OCI-M2 (cell line): ENCODE results near the gene RPUSD4.

Experiments used
- DNase-seq: peaks from one replicate; lab custom pipeline; 2025; ENCODE audit not compliant: unreplicated experiment; lab: John Stamatoyannopoulos, UW

Gene RPUSD4

GRCh38 chr11:126214441-126214840 is 3.0 kb upstream of the RPUSD4 start:
- no peak for DNase-seq

- DNase-seq, result no peak
Observed at GRCh38 chr11:126212089-126212660, 725 bp upstream of the RPUSD4 start.

- DNase-seq, result no peak
Observed at GRCh38 chr11:126210871-126211235, 597 bp downstream of the RPUSD4 start.

- no peak for DNase-seq
Observed at GRCh38 chr11:126207896-126208295, 3.6 kb downstream of the RPUSD4 start.

- no peak for DNase-seq
Observed at GRCh38 chr11:126205359-126205758, 6.1 kb downstream of the RPUSD4 start.

GRCh38 chr11:126202646-126203359 is 8.6 kb downstream of the RPUSD4 start:
- DNase-seq, result no peak

- DNase-seq, result no peak
Observed at GRCh38 chr11:126198648-126199047, 12.8 kb downstream of the RPUSD4 start.

GRCh38 chr11:126197277-126197939 is 14.0 kb downstream of the RPUSD4 start:
- DNase-seq, result no peak

- no peak for DNase-seq
Observed at GRCh38 chr11:126195119-126195518, 16.3 kb downstream of the RPUSD4 start.

GRCh38 chr11:126194121-126194543 is 17.3 kb downstream of the RPUSD4 start:
- DNase-seq, result no peak

- no peak for DNase-seq
Observed at GRCh38 chr11:126193038-126193478, 18.4 kb downstream of the RPUSD4 start.

GRCh38 chr11:126192361-126192760 is 19.1 kb downstream of the RPUSD4 start:
- no peak for DNase-seq

GRCh38 chr11:126191379-126192073 is 19.9 kb downstream of the RPUSD4 start:
- DNase-seq, result no peak

- DNase-seq, result no peak
Observed at GRCh38 chr11:126190792-126191191, 20.7 kb downstream of the RPUSD4 start.

- no peak for DNase-seq
Observed at GRCh38 chr11:126189109-126189929, 22.1 kb downstream of the RPUSD4 start.

- no peak for DNase-seq
Observed at GRCh38 chr11:126188332-126189108, 22.9 kb downstream of the RPUSD4 start.

- DNase-seq, result no peak
Observed at GRCh38 chr11:126186708-126187529, 24.5 kb downstream of the RPUSD4 start.

GRCh38 chr11:126186025-126186698 is 25.3 kb downstream of the RPUSD4 start:
- DNase-seq, result no peak
